A549 (cell line): Measurements from ENCODE around the gene IQCE.

ENCODE experiments used
- BCL3 ChIP-seq: fragments of >200 bp; sonication (Bioruptor Twin); formaldehyde crosslinking; IDR thresholded peaks from 3 replicates; pipeline ENCODE4 v1.6.1; 2016
- CTCF ChIP-seq: fragments of >200 bp; sonication (Bioruptor Twin); formaldehyde crosslinking; IDR thresholded peaks from 3 replicates; pipeline ENCODE4 v1.5.1; 2016
- JUN ChIP-seq, 2 experiments: fragments of >200 bp; sonication (Bioruptor Twin); formaldehyde crosslinking; IDR thresholded peaks; 2 replicates in 1 of 2; 3 replicates in 1 of 2; pipeline ENCODE4 v1.6.1; 2016 to 2017
- MAX ChIP-seq: IDR thresholded peaks from 2 replicates; pipeline ENCODE4 v1.6.1; 2012
- USF2 ChIP-seq: fragments of 450-650 bp; IDR thresholded peaks from 2 replicates; pipeline ENCODE4 v1.6.1; 2014; ENCODE audit warnings: antibody characterized with exemption

- no peak; the same call in 1 of the 2 replicates for TF ChIP-seq MAX
- no peak for TF ChIP-seq CTCF
- TF ChIP-seq USF2: no peak
- no peak for TF ChIP-seq BCL3
- TF ChIP-seq JUN (IDR thresholded peaks at IDR 0.05): no peak
Measured at GRCh38 chr7:2572101-2572842, 13.5 kb downstream of the IQCE start.
